Fibroblast of villous mesenchyme (primary cell): ENCODE measurements around the gene DPEP1. TPM values are rescaled to one million over a fixed set of nuclear protein-coding genes. Genes with fewer than 3 reads are reported as not detected.

ENCODE experiments used
- DNase-seq: peaks from one replicate; pipeline ENCODE4 v3.0.0-alpha.2; 2010; ENCODE audit warnings: low read depth
- H3K4me3 ChIP-seq: 2 replicates; pipeline ENCODE4 v1.5.1; 2011; ENCODE audit warnings: low read depth, mild to moderate bottlenecking, low read length
- total RNA-seq: library from RNA; depleted of rRNA; stranded (reverse); fragments of >200 nt; gene quantifications from 2 replicates; pipeline ENCODE4 v1.2.3, GENCODE V29; 2012
- TF ChIP-seq, protein P1 (sequence below): IDR thresholded peaks from 2 replicates; pipeline ENCODE4 v1.5.1; 2012; ENCODE audit warnings: low read depth, mild to moderate bottlenecking, low read length; ENCODE audit not compliant: insufficient read depth

DPEP1 gene
- total RNA-seq, 1 donor = not detected

DNA sequence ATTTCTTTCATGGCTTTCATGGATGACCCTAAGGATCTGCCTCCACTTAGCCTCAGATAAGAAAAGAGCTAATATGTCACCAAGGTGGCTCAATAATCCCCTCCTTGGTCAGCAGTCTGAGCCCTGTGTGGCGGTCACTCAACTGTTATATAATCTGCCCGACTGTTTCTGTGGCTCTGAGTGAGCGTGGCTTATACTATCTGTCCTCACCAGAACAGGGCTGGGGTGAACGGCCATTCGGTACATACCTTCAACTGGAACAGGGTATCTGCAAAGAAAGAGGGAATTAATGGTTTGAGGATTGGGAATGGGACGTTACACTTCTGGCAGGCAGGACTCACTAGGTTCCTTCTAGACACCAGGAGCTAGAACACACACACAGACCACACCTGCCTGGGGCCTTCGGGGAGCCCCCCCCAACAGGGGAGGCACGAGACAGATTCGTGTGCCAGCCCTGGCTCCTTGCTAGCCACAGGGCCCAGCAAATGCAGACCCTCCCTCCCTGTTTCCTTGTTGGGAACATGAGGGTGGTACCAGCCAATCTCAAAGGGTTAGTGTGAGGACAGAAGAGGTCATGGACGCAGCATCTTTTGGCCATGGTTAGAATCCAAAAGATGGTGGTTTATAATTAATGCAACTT, 40.3 kb downstream of the DPEP1 start:
- TF ChIP-seq, protein P1, sequence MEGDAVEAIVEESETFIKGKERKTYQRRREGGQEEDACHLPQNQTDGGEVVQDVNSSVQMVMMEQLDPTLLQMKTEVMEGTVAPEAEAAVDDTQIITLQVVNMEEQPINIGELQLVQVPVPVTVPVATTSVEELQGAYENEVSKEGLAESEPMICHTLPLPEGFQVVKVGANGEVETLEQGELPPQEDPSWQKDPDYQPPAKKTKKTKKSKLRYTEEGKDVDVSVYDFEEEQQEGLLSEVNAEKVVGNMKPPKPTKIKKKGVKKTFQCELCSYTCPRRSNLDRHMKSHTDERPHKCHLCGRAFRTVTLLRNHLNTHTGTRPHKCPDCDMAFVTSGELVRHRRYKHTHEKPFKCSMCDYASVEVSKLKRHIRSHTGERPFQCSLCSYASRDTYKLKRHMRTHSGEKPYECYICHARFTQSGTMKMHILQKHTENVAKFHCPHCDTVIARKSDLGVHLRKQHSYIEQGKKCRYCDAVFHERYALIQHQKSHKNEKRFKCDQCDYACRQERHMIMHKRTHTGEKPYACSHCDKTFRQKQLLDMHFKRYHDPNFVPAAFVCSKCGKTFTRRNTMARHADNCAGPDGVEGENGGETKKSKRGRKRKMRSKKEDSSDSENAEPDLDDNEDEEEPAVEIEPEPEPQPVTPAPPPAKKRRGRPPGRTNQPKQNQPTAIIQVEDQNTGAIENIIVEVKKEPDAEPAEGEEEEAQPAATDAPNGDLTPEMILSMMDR = no peak
- no peak for DNase-seq
- H3K4me3 ChIP-seq = no peak overlapping the region

DNA sequence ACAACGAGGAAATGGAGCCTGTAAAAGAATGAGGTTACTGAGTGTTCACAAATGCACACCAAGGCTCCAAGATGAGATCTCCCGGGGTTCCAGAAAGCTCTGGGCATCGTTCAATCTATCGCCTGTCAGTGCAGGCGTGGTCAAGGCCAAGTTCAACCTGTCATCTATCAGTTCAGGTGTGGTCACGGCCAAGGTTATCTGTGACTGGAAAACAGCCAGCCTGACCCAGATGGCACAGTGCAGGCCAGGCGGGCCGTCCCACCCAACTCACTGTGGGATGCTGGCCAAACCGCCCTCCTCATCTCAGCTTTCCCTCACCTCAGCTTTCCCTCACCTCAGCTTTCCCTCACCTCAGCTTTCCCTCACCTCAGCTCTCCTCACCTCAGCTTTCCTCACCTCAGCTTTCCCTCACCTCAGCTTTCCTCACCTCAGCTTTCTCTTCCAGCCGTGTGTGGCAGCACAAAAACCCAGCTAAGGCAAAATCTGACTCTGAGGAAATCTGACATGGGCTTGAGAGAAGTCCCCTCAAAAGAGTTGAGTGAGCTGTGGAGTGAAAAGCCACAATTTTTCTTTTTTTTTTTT, 41.7 kb downstream of the DPEP1 start:
- no peak overlapping the region for H3K4me3 ChIP-seq
- no peak for DNase-seq
- TF ChIP-seq, protein P1 = no peak

DNA sequence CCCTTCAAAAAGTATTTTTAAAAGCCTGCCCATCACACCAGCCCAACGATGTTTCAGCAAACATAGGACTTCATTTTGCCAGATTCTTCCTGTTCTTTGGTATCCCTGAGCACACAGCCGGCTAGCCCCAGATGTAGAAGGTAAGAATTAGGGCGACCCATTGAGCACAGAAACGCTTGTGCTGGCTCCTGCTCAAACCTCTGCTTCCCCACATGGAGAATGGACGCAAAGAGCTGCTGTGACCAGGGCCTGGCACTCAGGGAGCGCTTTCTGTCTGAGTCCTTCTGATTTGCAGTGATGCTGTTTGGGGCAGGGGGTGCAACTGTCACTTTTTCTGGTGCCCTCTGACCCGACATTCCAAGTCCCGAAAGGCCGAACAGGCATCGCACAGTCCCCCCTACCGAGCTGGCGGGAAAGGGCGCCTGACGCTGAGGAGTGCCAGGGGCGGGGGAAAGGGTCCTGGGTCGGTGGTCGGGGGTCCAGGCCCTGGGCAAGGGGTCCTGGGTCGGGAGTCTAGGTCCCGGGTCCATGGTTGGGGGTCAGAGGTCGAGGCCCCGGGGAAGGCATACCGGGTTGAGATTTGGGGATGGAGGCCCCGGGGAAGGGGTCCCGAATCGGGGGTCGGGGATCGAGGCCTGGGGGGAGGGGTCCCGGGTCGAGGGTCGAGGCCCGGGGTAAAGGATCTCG, 43.1 kb downstream of the DPEP1 start:
- H3K4me3 ChIP-seq = peak overlapping the region; percentile 98
- TF ChIP-seq, protein P1 = no peak
- DNase-seq = no peak

DNA sequence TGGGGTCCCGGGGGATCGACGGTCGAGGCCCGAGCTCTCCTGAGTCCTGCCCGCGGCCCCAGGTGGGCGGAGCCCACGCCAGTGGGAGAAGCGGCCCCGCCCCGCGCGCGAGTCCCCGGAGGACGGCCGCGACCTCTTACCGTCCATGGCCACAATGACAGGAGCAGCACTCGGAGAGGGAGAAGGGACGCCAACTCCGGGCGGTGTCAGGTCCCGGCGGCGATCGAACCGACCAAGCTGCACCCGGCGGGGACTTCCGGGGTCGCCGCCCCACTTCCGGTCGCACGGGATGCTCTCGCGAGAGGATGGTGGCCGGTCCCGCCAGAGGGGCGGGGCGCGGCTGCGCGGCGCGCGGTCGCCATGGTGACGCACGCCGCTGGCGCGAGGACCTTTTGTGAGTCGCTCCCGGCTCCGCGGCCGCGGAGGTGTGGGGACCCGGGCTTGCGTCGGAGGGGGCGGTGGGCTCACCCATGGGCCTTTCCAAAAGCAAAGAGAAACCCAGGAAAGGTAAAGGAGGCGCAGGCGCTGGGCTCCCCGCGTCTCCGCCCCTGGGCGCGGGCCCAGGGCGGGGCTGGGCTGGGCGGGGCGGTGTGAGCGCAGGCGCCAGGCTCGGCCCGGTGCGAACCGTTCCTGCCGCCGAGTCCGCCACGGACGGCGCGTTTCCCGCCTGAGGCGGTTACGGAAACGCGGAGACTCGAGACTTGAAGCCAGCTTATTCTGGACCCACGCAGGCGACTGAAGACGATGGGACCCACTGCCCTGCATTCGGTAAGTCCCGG, 44.2 kb downstream of the DPEP1 start, which contains the start of the genes CHMP1A and SPATA33:
CHMP1A (minus strand) TSS at position 267 of the 779 bp plus-strand sequence; CDS start at position 147, 120 bp downstream.
SPATA33 (plus strand) TSS at position 395 of the 779 bp plus-strand sequence; CDS start at position 471, 76 bp downstream.
- H3K4me3 ChIP-seq = peak within 1 kb of the TSS; percentile 98
- peak; percentile 85 for DNase-seq
- TF ChIP-seq, protein P1 = no peak

DNA sequence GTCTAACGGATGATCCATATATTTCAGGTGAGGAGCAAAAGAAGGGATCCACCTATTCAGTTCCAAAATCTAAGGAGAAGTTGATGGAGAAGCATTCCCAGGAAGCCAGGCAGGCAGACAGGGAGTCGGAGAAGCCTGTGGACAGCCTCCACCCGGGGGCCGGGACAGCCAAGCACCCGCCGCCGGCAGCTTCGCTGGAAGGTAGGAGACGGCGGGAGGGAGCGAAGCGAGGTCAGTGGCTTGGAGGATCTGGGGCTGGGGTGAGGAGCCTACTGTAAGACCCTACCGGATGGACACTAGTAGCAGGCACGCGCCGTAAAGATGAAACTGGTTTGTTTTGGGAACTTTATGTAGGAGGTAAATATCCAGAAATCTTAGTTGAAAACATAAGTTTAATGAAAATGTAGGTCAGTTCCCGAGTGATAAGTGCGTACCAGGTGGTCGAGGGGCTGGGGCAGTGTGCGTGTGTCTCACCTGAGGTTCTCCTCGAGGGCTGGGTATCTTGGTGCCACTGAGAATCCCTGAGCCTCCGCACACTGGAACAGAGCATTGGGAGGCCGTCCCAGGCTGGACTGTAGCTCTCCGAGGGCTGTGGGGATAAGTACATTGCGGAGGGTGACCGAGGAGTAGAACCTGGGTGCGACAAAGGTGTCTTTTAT, 44.9 kb downstream of the DPEP1 start:
- peak overlapping the region; percentile 98 for H3K4me3 ChIP-seq
- peak; percentile 18 for DNase-seq
- TF ChIP-seq, protein P1 = no peak

DNA sequence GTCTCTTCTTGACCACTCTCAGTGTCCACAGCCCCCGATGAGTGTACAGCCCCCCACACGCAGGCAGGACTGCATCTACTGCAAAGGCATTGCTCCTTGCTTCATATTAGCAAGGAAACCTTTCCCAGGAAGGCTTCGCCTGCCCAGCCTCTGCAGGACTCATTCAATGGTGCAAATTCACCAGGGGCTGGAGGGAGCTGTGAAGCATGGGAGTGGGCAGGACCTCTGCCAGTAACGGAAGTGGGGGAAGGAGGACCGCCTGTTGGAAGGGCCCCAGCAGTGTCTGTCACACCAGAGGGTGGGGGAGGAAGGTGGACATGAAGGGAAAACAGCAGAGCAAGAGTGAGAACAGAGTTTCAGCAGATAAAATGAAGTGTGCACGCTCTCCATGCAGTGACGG, 46.7 kb downstream of the DPEP1 start:
- TF ChIP-seq, protein P1 = no peak
- H3K4me3 ChIP-seq = no peak overlapping the region
- no peak for DNase-seq
